Colonic mucosa (tissue), 4 donors: Measurements from ENCODE around the gene GLIS2. TPM values are rescaled to one million over a fixed set of nuclear protein-coding genes. Genes with fewer than 3 reads are reported as not detected.

Experiments
- DNase-seq: peaks from one replicate; pipeline ENCODE4 v3.0.0-alpha.2; 2020
- H3K27ac ChIP-seq: fragments of 200-600 bp; one replicate; pipeline ENCODE4 v1.8.0; 2021
- H3K27me3 ChIP-seq: fragments of 200-600 bp; one replicate; pipeline ENCODE4 v1.8.0; 2021
- H3K36me3 ChIP-seq: fragments of 200-600 bp; one replicate; pipeline ENCODE4 v1.8.0; 2021
- H3K4me1 ChIP-seq: fragments of 200-600 bp; one replicate; pipeline ENCODE4 v1.8.0; 2021; ENCODE audit warnings: mild to moderate bottlenecking
- H3K4me3 ChIP-seq: fragments of 200-600 bp; one replicate; pipeline ENCODE4 v1.8.0; 2021
- H3K9ac ChIP-seq, 2 donors: one replicate each; pipeline ENCODE4 v1.7.0; 2013; ENCODE audit warnings: control low read depth in 2 of 2, low read depth in 2 of 2, low read length in 2 of 2
- H3K9me3 ChIP-seq: fragments of 200-600 bp; one replicate; pipeline ENCODE4 v1.8.0; 2021
- CTCF ChIP-seq: fragments of 200-600 bp; IDR thresholded peaks from one replicate; pipeline ENCODE4 v1.8.0; 2022; ENCODE audit warnings: antibody characterized with exemption, mild to moderate bottlenecking
- intact Hi-C: fragments of 100-400 bp; cut with DNase I; formaldehyde crosslinking; loops from one replicate; pipeline ENCODE4 v1.14.1; 2022
- total RNA-seq, 2 donors: library from RNA; stranded (reverse); fragmentation: NEBNext Ultra II Directional in 1 of 2; extraction: Animal tissue kit (Norgen Biotek cat#: 25700) in 1 of 2; gene quantifications; one replicate each; pipeline ENCODE4 v1.2.1, GENCODE V29; 2021
- donor health status: healthy.
- donor health status: DM: no; HTN: no; CAD: no.
- donor health status: DM: no; HTN: no; CAD: no.

The GLIS2 gene
- total RNA-seq, 2 donors from 2014 or later: 0.89 to 4.1 TPM

DNA sequence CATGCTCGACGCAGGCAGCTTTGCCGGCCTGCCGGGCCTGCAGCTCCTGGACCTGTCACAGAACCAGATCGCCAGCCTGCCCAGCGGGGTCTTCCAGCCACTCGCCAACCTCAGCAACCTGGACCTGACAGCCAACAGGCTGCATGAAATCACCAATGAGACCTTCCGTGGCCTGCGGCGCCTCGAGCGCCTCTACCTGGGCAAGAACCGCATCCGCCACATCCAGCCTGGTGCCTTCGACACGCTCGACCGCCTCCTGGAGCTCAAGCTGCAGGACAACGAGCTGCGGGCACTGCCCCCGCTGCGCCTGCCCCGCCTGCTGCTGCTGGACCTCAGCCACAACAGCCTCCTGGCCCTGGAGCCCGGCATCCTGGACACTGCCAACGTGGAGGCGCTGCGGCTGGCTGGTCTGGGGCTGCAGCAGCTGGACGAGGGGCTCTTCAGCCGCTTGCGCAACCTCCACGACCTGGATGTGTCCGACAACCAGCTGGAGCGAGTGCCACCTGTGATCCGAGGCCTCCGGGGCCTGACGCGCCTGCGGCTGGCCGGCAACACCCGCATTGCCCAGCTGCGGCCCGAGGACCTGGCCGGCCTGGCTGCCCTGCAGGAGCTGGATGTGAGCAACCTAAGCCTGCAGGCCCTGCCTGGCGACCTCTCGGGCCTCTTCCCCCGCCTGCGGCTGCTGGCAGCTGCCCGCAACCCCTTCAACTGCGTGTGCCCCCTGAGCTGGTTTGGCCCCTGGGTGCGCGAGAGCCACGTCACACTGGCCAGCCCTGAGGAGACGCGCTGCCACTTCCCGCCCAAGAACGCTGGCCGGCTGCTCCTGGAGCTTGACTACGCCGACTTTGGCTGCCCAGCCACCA, 65.4 kb downstream of the GLIS2 start:
- no peak for DNase-seq
- TF ChIP-seq CTCF: no peak
- Histone ChIP-seq H3K36me3 (no peaks in the 10 kb centered on the region), H3K4me3 (no peak overlapping the region), H3K9me3 (no peaks in the 10 kb centered on the region), H3K9ac (no peak overlapping the region), H3K4me1 (no peaks in the 10 kb centered on the region), H3K27me3 (no peaks in the 10 kb centered on the region), H3K27ac (no peak overlapping the region)
- intact Hi-C loops: no loop called here

DNA sequence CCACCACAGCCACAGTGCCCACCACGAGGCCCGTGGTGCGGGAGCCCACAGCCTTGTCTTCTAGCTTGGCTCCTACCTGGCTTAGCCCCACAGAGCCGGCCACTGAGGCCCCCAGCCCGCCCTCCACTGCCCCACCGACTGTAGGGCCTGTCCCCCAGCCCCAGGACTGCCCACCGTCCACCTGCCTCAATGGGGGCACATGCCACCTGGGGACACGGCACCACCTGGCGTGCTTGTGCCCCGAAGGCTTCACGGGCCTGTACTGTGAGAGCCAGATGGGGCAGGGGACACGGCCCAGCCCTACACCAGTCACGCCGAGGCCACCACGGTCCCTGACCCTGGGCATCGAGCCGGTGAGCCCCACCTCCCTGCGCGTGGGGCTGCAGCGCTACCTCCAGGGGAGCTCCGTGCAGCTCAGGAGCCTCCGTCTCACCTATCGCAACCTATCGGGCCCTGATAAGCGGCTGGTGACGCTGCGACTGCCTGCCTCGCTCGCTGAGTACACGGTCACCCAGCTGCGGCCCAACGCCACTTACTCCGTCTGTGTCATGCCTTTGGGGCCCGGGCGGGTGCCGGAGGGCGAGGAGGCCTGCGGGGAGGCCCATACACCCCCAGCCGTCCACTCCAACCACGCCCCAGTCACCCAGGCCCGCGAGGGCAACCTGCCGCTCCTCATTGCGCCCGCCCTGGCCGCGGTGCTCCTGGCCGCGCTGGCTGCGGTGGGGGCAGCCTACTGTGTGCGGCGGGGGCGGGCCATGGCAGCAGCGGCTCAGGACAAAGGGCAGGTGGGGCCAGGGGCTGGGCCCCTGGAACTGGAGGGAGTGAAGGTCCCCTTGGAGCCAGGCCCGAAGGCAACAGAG, 66.3 kb downstream of the GLIS2 start:
- intact Hi-C loops: no loop called here
- no peak for DNase-seq
- Histone ChIP-seq H3K4me3 (no peak overlapping the region), H3K27me3 (no peaks in the 10 kb centered on the region), H3K27ac (no peak overlapping the region), H3K36me3 (no peaks in the 10 kb centered on the region), H3K9me3 (no peaks in the 10 kb centered on the region), H3K4me1 (no peaks in the 10 kb centered on the region), H3K9ac (no peak overlapping the region)
- TF ChIP-seq CTCF: no peak

- DNase-seq: no peak
- TF ChIP-seq CTCF: no peak
- Histone ChIP-seq H3K4me1 (no peaks in the 10 kb centered on the region), H3K27ac (no peak overlapping the region), H3K4me3 (no peak overlapping the region), H3K27me3 (no peaks in the 10 kb centered on the region), H3K9ac (no peak overlapping the region), H3K36me3 (no peaks in the 10 kb centered on the region), H3K9me3 (no peaks in the 10 kb centered on the region)
- intact Hi-C loops: no loop called here
Measured at GRCh38 chr16:4382795-4383357, 67.0 kb downstream of the GLIS2 start.

DNA sequence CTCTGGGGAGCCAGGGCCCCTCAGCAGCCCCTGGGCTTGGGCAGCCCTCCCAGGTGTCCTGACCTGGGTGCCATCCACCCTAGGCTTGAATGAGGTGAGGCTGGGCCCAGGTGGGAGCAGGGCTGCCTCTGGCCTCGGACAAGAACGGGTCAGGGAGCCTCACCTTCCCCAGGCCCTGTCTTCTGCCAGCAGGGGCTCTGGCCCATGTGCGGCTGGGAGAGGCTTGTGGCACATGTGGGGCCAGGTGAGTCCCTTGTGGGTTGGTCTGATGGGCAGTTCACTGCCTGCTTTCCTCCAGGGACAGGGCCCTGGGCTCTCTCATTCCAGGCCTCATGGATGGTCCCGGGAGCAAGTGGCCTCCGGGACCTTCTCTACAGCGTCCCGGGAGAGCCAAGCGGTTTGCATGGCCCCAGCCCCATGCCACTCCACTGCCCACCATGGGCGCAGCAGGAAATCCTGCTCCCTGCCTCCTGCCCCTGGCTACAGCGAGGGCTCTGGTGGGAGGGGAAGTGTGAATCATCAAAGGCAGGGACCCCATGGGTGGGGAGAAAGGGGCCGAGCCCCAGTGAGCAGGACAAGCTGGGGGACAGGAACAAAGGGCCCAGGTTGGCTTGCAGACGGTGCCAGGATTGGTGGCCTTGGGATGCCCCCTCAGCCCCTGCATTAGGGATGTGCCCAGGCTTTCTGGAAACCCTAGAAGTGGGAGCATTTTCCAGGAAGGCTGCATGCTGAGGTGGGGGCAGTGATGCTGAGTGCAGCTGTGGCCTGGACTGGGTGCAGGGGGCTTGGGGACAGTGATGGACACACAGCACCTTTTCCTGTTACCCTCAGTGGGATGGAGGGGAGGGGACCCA, 68.0 kb downstream of the GLIS2 start:
- H3K9me3 ChIP-seq: no peaks in the 10 kb centered on the region
- H3K9ac ChIP-seq: no peak overlapping the region
- H3K27me3 ChIP-seq: no peaks in the 10 kb centered on the region
- no peak for DNase-seq
- H3K36me3 ChIP-seq: no peaks in the 10 kb centered on the region
- no peak overlapping the region for H3K4me3 ChIP-seq
- H3K4me1 ChIP-seq: no peaks in the 10 kb centered on the region
- no peak overlapping the region for H3K27ac ChIP-seq
- intact Hi-C loops: no loop called here
- TF ChIP-seq CTCF: no peak

GRCh38 chr16:4384509-4384942, 68.7 kb downstream of the GLIS2 start:
- DNase-seq: no peak
- TF ChIP-seq CTCF: no peak
- Histone ChIP-seq H3K4me3 (no peak overlapping the region), H3K4me1 (no peaks in the 10 kb centered on the region), H3K9me3 (no peaks in the 10 kb centered on the region), H3K27me3 (no peaks in the 10 kb centered on the region), H3K27ac (no peak overlapping the region), H3K9ac (no peak overlapping the region), H3K36me3 (no peaks in the 10 kb centered on the region)
- intact Hi-C loops: no loop called here
